ENCODE results near the gene LTA4H.
A peak's percentile ranks its signal among the peaks of the same experiment; 100 is the strongest.

LTA4H gene

GRCh38 chr12:95996034-95996658 lies 39.2 kb downstream of the LTA4H start, which contains the start of gene HAL:
TSS of gene HAL (minus strand) at chr12:95996344. CDS start at chr12:95995910, 434 bp downstream.
- peak within 1 kb of the TSS; percentile 60 to 91 (median 81) for H3K27ac ChIP-seq
- H3K4me1 ChIP-seq = peaks cover 7 to 61% (median 43%) of the 10 kb centered on the region in 10 experiments
- peak within 1 kb of the TSS in 8 of 10 experiments; percentile 14 to 52 (median 22); a peak in 11 of 20 replicates for H3K4me3 ChIP-seq
- H3K9me3 ChIP-seq (replicated peaks in 1 of 11) = 0 out of 22 replicates have a peak, but pooled peaks cover 0 to 6% (median 0%) of the 10 kb centered on the region in 11 experiments
- H3K36me3 ChIP-seq = peaks cover 9 to 49% (median 22%) of the 10 kb centered on the region in 11 experiments; a peak in 21 of 22 replicates
- peak within 1 kb of the TSS; percentile 17 to 76 (median 62); a peak in 20 of 22 replicates for H3K9ac ChIP-seq
- H3K27me3 ChIP-seq = no peaks in the 10 kb centered on the region
- no peaks in the 10 kb centered on the region for H4K20me1 ChIP-seq
- peak; percentile 57 to 95 (median 86); a peak in 19 of 22 replicates for TF ChIP-seq Cebpa-rat (IDR thresholded peaks at IDR 0.05)
- H3K4me2 ChIP-seq = peak within 1 kb of the TSS; percentile 19 to 97 (median 82); a peak in 20 of 22 replicates

GRCh38 chr12:95995238-95996031 lies 40.0 kb downstream of the LTA4H start:
- H3K27me3 ChIP-seq = no peaks in the 10 kb centered on the region
- no peak for TF ChIP-seq Cebpa-rat (IDR thresholded peaks at IDR 0.05)
- H3K4me1 ChIP-seq = peaks cover 7 to 63% (median 43%) of the 10 kb centered on the region in 10 experiments
- no peaks in the 10 kb centered on the region for H4K20me1 ChIP-seq
- H3K27ac ChIP-seq = peak overlapping the region; percentile 60 to 91 (median 81); a peak in 21 of 22 replicates
- peak overlapping the region in 10 of 11 experiments; percentile 17 to 76 (median 64); a peak in 17 of 22 replicates for H3K9ac ChIP-seq
- H3K4me2 ChIP-seq = peak overlapping the region in 10 of 11 experiments; percentile 45 to 97 (median 84); a peak in 20 of 22 replicates
- H3K4me3 ChIP-seq = peak overlapping the region in 6 of 10 experiments; percentile 5 to 52 (median 21); a peak in 9 of 20 replicates
- H3K36me3 ChIP-seq = peaks cover 5 to 44% (median 15%) of the 10 kb centered on the region in 11 experiments; a peak in 19 of 22 replicates
- H3K9me3 ChIP-seq (replicated peaks in 1 of 11) = 0 out of 22 replicates have a peak, but pooled peaks cover 0 to 6% (median 0%) of the 10 kb centered on the region in 11 experiments

- no peak for TF ChIP-seq Cebpa-rat (IDR thresholded peaks at IDR 0.05)
Measured at GRCh38 chr12:95994476-95994875, 40.9 kb downstream of the LTA4H start.

DNA sequence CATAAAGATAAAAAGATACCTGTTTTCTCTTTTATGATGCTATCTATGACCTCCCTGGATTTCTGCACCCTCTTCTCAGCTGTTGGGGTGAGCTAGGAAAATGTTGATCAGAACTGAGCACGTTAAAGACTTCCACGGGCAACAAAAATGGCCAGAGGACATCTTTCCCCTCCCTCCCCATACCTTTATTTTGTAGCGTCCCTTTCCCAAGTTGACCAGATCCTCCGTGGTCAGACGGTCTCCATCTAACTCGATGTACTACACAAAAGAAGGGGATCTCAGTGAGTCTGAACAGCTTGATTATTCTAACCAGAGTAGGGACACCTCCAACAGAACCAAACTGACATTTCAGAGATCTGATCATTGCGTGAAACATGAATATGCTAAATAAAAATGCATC lies 41.5 kb downstream of the LTA4H start:
- peak overlapping the region in 1 of 11 experiments; percentile 91; a peak in 1 of 22 replicates for H3K27ac ChIP-seq
- no peaks in the 10 kb centered on the region for H4K20me1 ChIP-seq
- peak overlapping the region in 6 of 11 experiments; percentile 67 to 97 (median 90); a peak in 7 of 22 replicates for H3K4me2 ChIP-seq
- no peak overlapping the region for H3K4me3 ChIP-seq
- no peak for TF ChIP-seq Cebpa-rat (IDR thresholded peaks at IDR 0.05)
- 0 out of 22 replicates have a peak, but pooled peaks cover 0 to 6% (median 0%) of the 10 kb centered on the region in 11 experiments for H3K9me3 ChIP-seq (replicated peaks in 1 of 11)
- H3K9ac ChIP-seq = no peak overlapping the region
- H3K4me1 ChIP-seq = peaks cover 20 to 68% (median 55%) of the 10 kb centered on the region in 10 experiments
- H3K27me3 ChIP-seq = no peaks in the 10 kb centered on the region
- H3K36me3 ChIP-seq = peaks cover 0 to 29% (median under 1%) of the 10 kb centered on the region in 11 experiments; a peak in 7 of 22 replicates

More at GRCh38 chr12:95994476-95994875, 40.9 kb downstream of the LTA4H start:
- no peak overlapping the region; a peak in 1 of 22 replicates for H3K9ac ChIP-seq
- H3K4me1 ChIP-seq = peaks cover 14 to 68% (median 51%) of the 10 kb centered on the region in 10 experiments
- H3K27ac ChIP-seq = peak overlapping the region in 6 of 11 experiments; percentile 77 to 91 (median 81); a peak in 10 of 22 replicates
- H3K4me2 ChIP-seq = peak overlapping the region in 7 of 11 experiments; percentile 67 to 97 (median 88); a peak in 12 of 22 replicates
- no peaks in the 10 kb centered on the region for H4K20me1 ChIP-seq
- 0 out of 20 replicates have a peak overlapping the region, but pooled peaks of 1 of the 10 experiments have one; percentile 52 for H3K4me3 ChIP-seq
- H3K36me3 ChIP-seq = peaks cover 0 to 34% (median 6%) of the 10 kb centered on the region in 11 experiments; a peak in 15 of 22 replicates
- no peaks in the 10 kb centered on the region for H3K27me3 ChIP-seq
- H3K9me3 ChIP-seq (replicated peaks in 1 of 11) = 0 out of 22 replicates have a peak, but pooled peaks cover 0 to 6% (median 0%) of the 10 kb centered on the region in 11 experiments

DNA sequence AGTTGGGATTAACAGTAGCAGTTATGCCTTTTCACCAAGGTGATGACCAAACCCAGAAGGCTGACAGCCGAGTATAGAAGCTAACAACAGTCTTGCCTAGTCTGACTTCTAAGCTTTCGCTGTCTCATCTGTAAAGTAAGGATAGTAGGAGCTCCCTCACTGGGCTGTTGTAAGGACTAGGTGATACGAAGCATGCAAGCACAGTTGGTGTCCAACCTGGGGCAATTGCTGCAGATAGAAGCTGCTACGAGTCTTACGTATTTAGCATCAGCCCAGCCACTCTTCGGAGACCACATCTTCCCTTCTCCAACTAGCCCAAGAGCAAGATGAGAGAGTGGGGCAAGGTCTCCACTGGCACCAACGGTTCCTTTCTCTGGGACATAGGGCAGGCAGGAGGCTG lies 45.3 kb downstream of the LTA4H start:
- no peak overlapping the region for H3K27ac ChIP-seq
- H4K20me1 ChIP-seq = no peaks in the 10 kb centered on the region
- H3K27me3 ChIP-seq = no peaks in the 10 kb centered on the region
- H3K36me3 ChIP-seq = peaks cover 0 to 27% (median 0%) of the 10 kb centered on the region in 11 experiments; a peak in 7 of 22 replicates
- peaks cover 23 to 39% (median 28%) of the 10 kb centered on the region in 10 experiments for H3K4me1 ChIP-seq
- TF ChIP-seq Cebpa-rat (IDR thresholded peaks at IDR 0.05) = no peak
- H3K4me3 ChIP-seq = no peak overlapping the region
- H3K9me3 ChIP-seq (replicated peaks in 1 of 11) = no peaks in the 10 kb centered on the region
- H3K4me2 ChIP-seq = peak overlapping the region in 10 of 11 experiments; percentile 30 to 73 (median 52); a peak in 19 of 22 replicates
- H3K9ac ChIP-seq = no peak overlapping the region

- Histone ChIP-seq H3K27ac (no peak overlapping the region), H3K4me1 (peaks cover 23 to 33% (median 24%) of the 10 kb centered on the region in 10 experiments), H4K20me1 (no peaks in the 10 kb centered on the region), H3K36me3 (peaks cover 0 to 26% (median 0%) of the 10 kb centered on the region in 11 experiments; a peak in 6 of 22 replicates), H3K4me3 (no peak overlapping the region), H3K27me3 (no peaks in the 10 kb centered on the region), H3K4me2 (peak overlapping the region; percentile 30 to 73 (median 50)), H3K9ac (no peak overlapping the region), H3K9me3 (replicated peaks in 1 of 11) (no peaks in the 10 kb centered on the region)
- no peak for TF ChIP-seq Cebpa-rat (IDR thresholded peaks at IDR 0.05)
Measured at GRCh38 chr12:95989504-95990123, 45.8 kb downstream of the LTA4H start.

DNA sequence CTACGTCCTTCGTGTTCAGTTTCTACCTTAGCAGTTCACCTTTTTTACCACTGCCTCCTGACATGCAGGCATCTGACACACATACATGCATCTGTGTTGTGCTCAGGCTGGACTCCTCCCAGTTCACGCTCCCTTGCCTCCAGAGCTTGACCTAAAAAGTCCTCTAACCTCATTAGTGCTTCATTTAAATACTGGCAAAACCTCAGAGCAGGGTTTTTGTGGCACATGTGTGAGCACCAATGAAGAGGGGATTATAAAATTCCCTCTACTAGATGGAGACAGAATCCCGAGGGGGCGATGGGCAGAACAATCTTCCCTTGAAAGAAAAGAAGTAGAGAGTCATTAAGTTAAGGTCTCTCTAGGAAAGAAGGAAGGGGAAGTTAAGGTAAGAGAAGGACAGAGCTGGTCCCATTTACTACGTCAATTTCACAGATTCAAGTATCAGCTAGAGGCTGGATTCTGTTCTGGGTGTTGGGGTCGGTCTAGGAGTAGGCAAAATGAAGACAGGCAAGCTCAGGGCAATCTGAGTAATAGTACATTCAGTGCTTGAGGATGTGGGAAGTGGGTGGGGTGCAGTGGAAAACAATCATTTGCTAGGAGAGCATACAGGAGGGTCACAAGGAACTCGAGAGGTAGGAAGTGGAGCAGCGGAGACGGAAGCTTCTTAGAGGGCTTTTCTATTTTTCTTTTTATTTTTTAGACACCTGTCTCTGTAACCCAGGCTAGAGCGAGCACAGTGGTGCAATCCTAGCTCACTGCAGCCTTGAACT lies 46.7 kb downstream of the LTA4H start:
- H3K27ac ChIP-seq = no peak overlapping the region
- peaks cover 16 to 26% (median 23%) of the 10 kb centered on the region in 10 experiments for H3K4me1 ChIP-seq
- TF ChIP-seq Cebpa-rat (IDR thresholded peaks at IDR 0.05) = no peak
- H3K4me2 ChIP-seq = peak overlapping the region; percentile 30 to 73 (median 50)
- no peaks in the 10 kb centered on the region for H3K27me3 ChIP-seq
- no peak overlapping the region; a peak in 1 of 22 replicates for H3K9ac ChIP-seq
- H3K36me3 ChIP-seq = peaks cover 0 to 25% (median 0%) of the 10 kb centered on the region in 11 experiments; a peak in 6 of 22 replicates
- no peaks in the 10 kb centered on the region for H4K20me1 ChIP-seq
- no peaks in the 10 kb centered on the region for H3K9me3 ChIP-seq (replicated peaks in 1 of 11)
- no peak overlapping the region for H3K4me3 ChIP-seq
